ENCODE results near the gene CSMD2. TPM values are rescaled to one million over a fixed set of nuclear protein-coding genes. Genes with fewer than 3 reads are reported as not detected.

Gene CSMD2
- total RNA-seq, 8 experiments from 2014 or later = 0.32 to 50.0 (median 1.2) TPM

DNA sequence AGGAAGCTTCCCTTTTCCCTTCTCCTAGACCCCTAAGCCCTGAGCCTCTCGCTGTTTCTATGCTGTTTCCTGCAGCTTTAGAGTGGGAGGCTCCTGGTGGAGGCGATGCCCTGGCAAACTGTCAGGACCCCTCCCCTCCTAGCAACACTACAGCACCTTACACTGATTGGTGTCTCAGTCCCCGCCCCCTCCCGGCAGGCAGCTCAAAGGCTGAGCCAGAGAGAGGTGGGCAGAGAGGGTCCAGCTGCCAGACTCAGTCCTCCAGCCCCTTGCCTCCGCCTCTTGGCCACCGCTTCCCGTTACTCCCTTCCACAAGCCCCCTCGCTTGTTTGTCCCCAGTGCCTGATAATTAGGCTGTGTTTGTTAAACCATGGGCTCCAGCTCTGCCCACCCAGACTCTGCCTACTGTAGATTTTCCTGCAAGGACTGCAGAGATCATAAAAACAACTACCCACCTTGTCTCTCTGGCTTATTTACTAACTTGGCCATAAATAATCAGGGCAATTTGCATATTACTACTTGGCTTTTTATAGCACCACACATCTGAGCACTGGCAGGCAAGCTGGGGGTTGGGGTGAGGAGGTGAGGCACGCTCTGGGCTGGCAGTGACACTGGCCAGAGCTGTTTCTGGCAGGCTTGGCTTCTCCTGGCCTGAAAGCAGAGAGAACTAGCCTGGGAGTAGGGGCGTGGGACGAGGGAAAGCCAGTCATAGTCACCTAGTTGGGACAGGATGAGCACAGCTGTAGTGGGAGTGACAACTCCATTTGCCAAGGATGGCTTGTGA, 107.5 kb downstream of the CSMD2 start:
- H3K27ac ChIP-seq = no peak overlapping the region
- in situ Hi-C loops (cut with MboI; ENCODE audit: low pct_unique_long_range_greater_than_20kb in 2 of 9, low sequenced_read_pairs in 9 of 9, unreplicated experiment in 9 of 9) = no loop called here
- H3K4me3 ChIP-seq = no peak overlapping the region
- WGBS, 10 experiments = 20 to 100% (median 32%) methylated on average over 1 to 2 of the region's 11 CpGs; no CpG with 5 or more reads in 6 of the 10 experiments
- H3K4me1 ChIP-seq (replicated peaks in 1 of 2) = peaks cover 0 to 3% of the 10 kb centered on the region in 2 donors
- ATAC-seq (replicated peaks in 6 of 8) = peak; percentile 14 to 91 (median 79)

DNA sequence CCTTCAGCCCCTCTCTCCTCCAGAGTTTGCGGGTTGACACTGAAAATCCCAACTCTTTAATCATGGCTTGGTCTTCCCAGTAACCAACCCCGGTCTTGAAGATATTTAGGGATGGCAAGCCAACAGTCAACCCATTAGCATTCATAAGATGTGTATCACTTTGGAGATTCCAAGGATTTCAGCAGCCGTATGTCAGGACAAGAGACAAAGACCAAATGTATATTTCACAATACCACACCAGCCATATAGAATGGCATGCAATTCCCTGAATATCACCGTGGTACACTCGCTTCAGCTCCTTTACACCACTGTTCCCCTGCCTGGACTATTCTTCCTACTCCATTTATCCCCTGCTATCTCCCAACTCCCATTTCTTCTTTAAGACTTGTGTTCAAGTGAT, 109.2 kb downstream of the CSMD2 start:
- ATAC-seq (replicated peaks in 6 of 8) = no peak
- WGBS, 10 experiments = 90 to 100% (median 93%) methylated on average over 2 to 5 of the region's 5 CpGs; no CpG with 5 or more reads in 5 of the 10 experiments
- in situ Hi-C loops (cut with MboI; ENCODE audit: low pct_unique_long_range_greater_than_20kb in 2 of 9, low sequenced_read_pairs in 9 of 9, unreplicated experiment in 9 of 9) = no loop called here

DNA sequence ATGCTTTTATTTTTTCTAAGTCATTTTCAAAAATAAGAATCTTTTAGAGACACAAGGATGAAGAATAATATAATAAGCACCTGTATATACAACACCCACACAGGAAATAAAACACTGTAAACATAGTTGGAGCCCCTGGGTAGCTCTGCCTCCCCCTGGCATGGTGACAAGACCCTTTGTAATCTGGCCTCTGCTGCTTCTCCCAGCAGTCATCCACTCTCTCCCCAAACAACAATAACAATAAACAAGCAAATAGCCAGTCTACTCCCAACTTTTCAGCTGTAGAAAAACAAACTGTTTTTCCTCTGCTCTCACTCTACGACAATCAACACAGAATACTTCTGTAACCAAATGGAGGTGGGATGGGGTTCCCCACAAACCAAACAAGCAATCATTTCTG, 110.1 kb downstream of the CSMD2 start:
- in situ Hi-C loops (cut with MboI; ENCODE audit: low pct_unique_long_range_greater_than_20kb in 2 of 9, low sequenced_read_pairs in 9 of 9, unreplicated experiment in 9 of 9) = no loop called here
- no peak for ATAC-seq (replicated peaks in 6 of 8)
- no peak overlapping the region for H3K27ac ChIP-seq

More for the DNA sequence above, 109.2 kb downstream of the CSMD2 start:
- no peak overlapping the region for H3K27ac ChIP-seq
- H3K4me1 ChIP-seq (replicated peaks in 1 of 2) = peaks cover 0 to 3% of the 10 kb centered on the region in 2 donors
- no peak overlapping the region for H3K4me3 ChIP-seq

DNA sequence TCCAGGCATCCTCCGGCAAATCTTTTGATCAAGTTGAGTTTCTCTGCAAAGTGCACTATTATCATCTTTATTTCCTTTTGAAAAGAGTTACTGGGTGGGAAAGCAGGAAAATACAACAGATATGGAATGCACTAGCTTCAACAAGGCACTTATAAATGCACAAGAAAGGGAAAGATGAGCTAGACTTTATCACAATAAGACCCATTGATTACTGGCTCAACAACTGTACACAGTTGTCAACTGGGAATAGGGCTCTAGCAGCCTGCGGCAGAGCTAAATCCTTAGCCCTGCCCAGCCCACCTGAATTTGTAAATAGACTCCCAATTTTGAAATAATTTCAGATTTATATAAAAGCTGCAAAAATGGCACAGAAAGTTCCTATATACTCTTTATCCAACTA, 111.4 kb downstream of the CSMD2 start:
- H3K4me3 ChIP-seq = no peak overlapping the region
- peaks cover 0 to 3% of the 10 kb centered on the region in 2 donors for H3K4me1 ChIP-seq (replicated peaks in 1 of 2)
- 86 to 100% (median 100%) methylated on average over 1 to 2 of the region's 2 CpGs; no CpG with 5 or more reads in 1 of the 10 experiments for WGBS, 10 experiments
- ATAC-seq (replicated peaks in 6 of 8) = no peak
- H3K27ac ChIP-seq = no peak overlapping the region
- in situ Hi-C loops (cut with MboI; ENCODE audit: low pct_unique_long_range_greater_than_20kb in 2 of 9, low sequenced_read_pairs in 9 of 9, unreplicated experiment in 9 of 9) = no loop called here

More for the DNA sequence above, 110.1 kb downstream of the CSMD2 start:
- WGBS, 10 experiments = 56 to 100% (median 91%) methylated on average over 1 of the region's 1 CpG; no CpG with 5 or more reads in 3 of the 10 experiments
- Histone ChIP-seq H3K4me1 (replicated peaks in 1 of 2) (peaks cover 0 to 3% of the 10 kb centered on the region in 2 donors), H3K4me3 (no peak overlapping the region)

DNA sequence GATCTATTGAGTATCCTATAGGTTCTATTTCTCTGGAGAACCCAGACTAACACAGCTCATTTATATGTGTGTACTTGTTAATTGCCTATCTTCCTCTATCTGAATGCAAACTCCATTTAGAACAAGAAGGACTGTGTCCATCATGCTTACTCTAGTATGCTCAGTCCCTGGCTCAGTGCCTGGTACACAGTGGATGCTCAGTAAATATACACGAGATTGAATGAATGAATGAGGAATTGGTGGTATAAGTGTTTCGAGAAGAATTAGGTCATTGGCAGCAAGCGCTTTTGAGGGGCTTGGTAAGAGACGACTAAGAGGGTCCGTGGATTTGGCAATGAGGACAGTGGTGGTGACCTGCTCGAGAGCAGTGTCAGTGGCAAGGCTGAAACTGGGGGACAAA, 112.5 kb downstream of the CSMD2 start:
- in situ Hi-C loops (cut with MboI; ENCODE audit: low pct_unique_long_range_greater_than_20kb in 2 of 9, low sequenced_read_pairs in 9 of 9, unreplicated experiment in 9 of 9) = no loop called here
- no peak overlapping the region for H3K4me3 ChIP-seq
- WGBS, 10 experiments = 77 to 100% (median 95%) methylated on average over 1 to 6 of the region's 6 CpGs; no CpG with 5 or more reads in 1 of the 10 experiments
- H3K27ac ChIP-seq = no peak overlapping the region
- H3K4me1 ChIP-seq (replicated peaks in 1 of 2) = peaks cover 0 to 3% of the 10 kb centered on the region in 2 donors
- no peak for ATAC-seq (replicated peaks in 6 of 8)

DNA sequence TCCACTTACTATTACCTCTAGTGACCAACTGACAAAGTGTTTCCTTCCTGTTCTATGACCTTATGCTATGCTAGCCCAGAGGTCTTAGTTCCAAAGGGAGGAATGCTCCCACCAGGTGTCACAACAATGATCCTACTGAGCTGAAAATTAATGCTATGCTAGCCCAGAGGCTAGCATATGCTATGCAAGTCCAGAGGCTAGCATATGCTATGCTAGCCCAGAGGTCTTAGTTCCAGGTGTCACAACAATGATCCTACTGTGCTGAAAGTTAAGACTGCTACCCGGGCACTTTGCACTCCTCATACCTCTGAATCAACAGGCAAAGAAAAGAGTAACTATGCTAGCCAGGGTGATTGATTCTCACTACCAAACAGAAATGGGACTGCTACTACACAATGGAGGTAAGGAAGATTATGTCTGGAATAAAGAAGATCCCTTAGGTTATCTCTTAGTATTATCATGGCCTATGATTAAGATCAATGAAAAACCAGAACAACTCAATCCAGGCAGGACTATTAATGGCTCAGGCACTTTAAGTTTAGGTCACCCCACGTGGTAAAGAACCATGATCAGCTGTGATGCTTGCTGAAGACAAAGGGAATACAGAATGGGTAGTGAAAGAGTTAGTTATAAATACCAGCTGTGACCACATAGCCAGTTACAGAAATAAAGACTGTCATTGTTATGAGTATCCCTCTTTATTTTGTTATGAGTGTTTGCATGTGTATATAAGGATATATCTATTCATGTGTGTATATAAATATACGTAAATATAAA, 114.1 kb downstream of the CSMD2 start:
- no peak overlapping the region for H3K27ac ChIP-seq
- H3K4me1 ChIP-seq (replicated peaks in 1 of 2) = no peaks in the 10 kb centered on the region

DNA sequence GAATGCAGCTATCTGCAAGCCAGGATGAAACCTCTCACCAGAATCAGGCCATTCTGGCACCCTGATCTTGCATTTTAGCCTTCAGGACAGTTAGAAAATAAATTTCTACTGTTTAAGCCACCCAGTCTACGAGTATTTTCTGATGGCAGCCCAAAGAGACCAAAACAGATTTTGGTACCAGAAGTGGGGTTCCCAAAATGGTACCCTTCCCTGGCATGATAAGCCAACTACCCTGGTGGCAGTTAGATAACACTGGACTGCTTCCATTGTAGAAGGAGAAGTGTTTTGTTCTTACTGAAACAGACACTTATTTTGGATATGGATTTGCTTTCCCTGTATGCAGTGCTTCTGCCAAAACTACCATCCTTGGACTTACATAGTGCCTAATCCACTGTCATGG, 115.0 kb downstream of the CSMD2 start:
- Histone ChIP-seq H3K4me3 (no peak overlapping the region), H3K4me1 (replicated peaks in 1 of 2) (no peaks in the 10 kb centered on the region), H3K27ac (no peak overlapping the region)
- 25 to 100% (median 64%) methylated on average over 1 of the region's 1 CpG; no CpG with 5 or more reads in 4 of the 10 experiments for WGBS, 10 experiments
- no peak for ATAC-seq (replicated peaks in 6 of 8)
- in situ Hi-C loops (cut with MboI; ENCODE audit: low pct_unique_long_range_greater_than_20kb in 2 of 9, low sequenced_read_pairs in 9 of 9, unreplicated experiment in 9 of 9) = no loop called here

More for the DNA sequence above, 114.1 kb downstream of the CSMD2 start:
- H3K4me3 ChIP-seq = no peak overlapping the region
- WGBS, 10 experiments = 49 to 100% (median 73%) methylated on average over 1 to 3 of the region's 3 CpGs; no CpG with 5 or more reads in 2 of the 10 experiments
- ATAC-seq (replicated peaks in 6 of 8) = peak in 3 of 8 experiments; percentile 55 to 72 (median 66)
- in situ Hi-C loops (cut with MboI; ENCODE audit: low pct_unique_long_range_greater_than_20kb in 2 of 9, low sequenced_read_pairs in 9 of 9, unreplicated experiment in 9 of 9) = no loop called here

DNA sequence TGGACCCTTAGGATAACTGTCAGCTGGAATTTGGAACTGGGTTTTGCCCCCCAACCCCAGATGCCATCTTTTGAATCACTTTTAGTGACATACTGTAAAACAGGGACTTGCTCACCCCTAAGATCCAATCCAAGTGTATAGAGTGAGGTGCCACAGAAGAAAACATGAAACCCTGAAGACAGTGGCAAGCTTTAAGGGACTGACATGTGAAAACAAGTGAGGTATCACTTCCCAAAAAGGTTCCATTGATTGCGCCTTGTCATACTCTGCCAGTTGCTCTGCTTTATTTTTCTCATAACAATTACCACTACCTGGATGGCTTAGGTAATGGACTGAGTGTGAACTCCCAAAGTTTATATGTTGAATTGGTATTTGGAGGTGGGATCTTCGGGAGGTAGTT, 115.6 kb downstream of the CSMD2 start:
- H3K27ac ChIP-seq = no peak overlapping the region
- in situ Hi-C loops (cut with MboI; ENCODE audit: low pct_unique_long_range_greater_than_20kb in 2 of 9, low sequenced_read_pairs in 9 of 9, unreplicated experiment in 9 of 9) = no loop called here
- no peaks in the 10 kb centered on the region for H3K4me1 ChIP-seq (replicated peaks in 1 of 2)
- no peak overlapping the region for H3K4me3 ChIP-seq
- 0 to 100% (median 50%) methylated on average over 1 to 2 of the region's 2 CpGs; no CpG with 5 or more reads in 2 of the 10 experiments for WGBS, 10 experiments
- ATAC-seq (replicated peaks in 6 of 8) = no peak

DNA sequence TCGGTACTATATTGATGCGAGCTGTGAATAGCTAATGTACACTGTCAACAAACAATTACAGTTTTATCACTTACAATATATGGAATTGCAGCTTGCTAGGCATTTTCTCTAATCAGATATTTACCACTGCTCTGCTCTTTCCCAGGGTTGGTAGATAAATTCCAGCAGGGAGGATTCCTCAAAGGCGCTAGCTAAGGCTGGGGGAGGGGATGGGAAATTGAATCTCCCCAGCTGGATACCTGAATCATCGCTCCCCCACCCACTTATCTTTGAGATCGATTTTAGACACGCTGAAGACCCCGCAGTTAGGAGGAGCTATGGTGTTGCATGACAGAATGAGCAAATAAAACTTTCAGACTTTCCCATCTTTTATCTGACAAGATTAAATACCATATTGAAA, 127.2 kb downstream of the CSMD2 start:
- Histone ChIP-seq H3K4me1 (replicated peaks in 1 of 2) (no peaks in the 10 kb centered on the region), H3K27ac (no peak overlapping the region), H3K4me3 (no peak overlapping the region)
- 20 to 65% (median 53%) methylated on average over 1 to 7 of the region's 7 CpGs; no CpG with 5 or more reads in 1 of the 10 experiments for WGBS, 10 experiments
- in situ Hi-C loops (cut with MboI; ENCODE audit: low pct_unique_long_range_greater_than_20kb in 2 of 9, low sequenced_read_pairs in 9 of 9, unreplicated experiment in 9 of 9) = no loop called here
- ATAC-seq (replicated peaks in 6 of 8) = peak in 2 of 8 experiments; percentile 16 to 45

DNA sequence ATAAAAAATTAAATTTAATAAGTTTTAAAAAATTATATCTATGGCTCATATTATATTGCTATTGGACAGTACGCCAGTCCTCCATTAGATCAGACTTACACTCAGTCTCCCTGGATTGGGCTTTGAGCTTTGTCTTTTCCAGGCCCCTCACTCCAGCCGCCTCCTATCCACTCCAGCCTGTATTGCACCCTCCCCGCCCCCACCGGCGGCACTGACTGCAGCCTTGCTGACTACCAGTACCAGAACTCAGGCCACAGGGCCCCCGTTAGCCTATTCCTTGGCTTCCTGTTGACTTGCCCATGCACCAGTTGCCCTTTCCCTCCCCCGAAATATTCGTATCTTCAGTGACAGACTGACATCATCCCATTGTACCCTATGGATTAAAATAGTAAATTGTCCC, 127.9 kb downstream of the CSMD2 start:
- ATAC-seq (replicated peaks in 6 of 8) = no peak
- in situ Hi-C loops (cut with MboI; ENCODE audit: low pct_unique_long_range_greater_than_20kb in 2 of 9, low sequenced_read_pairs in 9 of 9, unreplicated experiment in 9 of 9) = no loop called here
- Histone ChIP-seq H3K27ac (no peak overlapping the region), H3K4me1 (replicated peaks in 1 of 2) (no peaks in the 10 kb centered on the region), H3K4me3 (no peak overlapping the region)
- 58 to 100% (median 90%) methylated on average over 1 to 8 of the region's 8 CpGs; no CpG with 5 or more reads in 3 of the 10 experiments for WGBS, 10 experiments

DNA sequence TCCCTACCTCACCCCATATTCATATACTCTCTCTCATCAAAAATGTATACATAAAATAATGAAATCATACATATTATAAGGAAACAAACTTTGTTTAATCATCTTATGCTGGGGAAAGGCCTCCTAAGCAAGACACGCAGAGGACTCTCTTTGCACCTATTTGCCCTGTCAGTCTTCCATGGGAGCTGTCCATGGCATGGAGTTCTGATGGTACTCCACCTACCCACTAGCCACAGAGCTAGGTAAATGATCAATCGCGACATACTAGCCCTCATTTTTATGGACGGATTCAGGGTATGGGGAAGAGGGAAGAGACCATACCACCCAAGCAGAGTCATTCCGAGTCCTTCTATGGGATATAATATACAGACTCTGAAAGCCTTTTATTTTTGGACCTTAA, 131.0 kb downstream of the CSMD2 start:
- in situ Hi-C loops (cut with MboI; ENCODE audit: low pct_unique_long_range_greater_than_20kb in 2 of 9, low sequenced_read_pairs in 9 of 9, unreplicated experiment in 9 of 9) = no loop called here
- 64 to 94% (median 76%) methylated on average over 2 to 5 of the region's 5 CpGs; no CpG with 5 or more reads in 2 of the 10 experiments for WGBS, 10 experiments
- ATAC-seq (replicated peaks in 6 of 8) = no peak
- no peak overlapping the region for H3K27ac ChIP-seq
- no peak overlapping the region for H3K4me3 ChIP-seq
- H3K4me1 ChIP-seq (replicated peaks in 1 of 2) = no peaks in the 10 kb centered on the region

DNA sequence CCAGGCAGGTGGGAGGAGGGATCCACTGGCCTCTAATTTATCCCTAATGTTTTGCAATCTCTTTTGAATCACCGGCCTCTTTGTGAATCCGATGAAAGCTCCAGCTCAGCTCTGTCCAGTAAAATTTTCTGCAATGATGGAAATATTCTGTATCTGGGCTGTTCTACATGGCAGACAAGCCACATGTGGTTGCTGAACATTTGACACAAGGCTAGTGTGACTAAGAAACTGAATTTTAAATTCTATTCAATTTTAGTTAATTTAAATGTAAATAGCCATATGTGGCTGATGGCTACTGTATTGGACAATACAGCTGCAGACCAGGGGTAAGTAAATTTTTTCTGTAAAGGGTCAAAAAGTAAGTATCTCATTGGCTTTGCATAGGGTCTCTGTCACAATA, 135.1 kb downstream of the CSMD2 start:
- in situ Hi-C loops (cut with MboI; ENCODE audit: low pct_unique_long_range_greater_than_20kb in 2 of 9, low sequenced_read_pairs in 9 of 9, unreplicated experiment in 9 of 9) = no loop called here
- peak in 3 of 8 experiments; percentile 46 to 71 (median 70) for ATAC-seq (replicated peaks in 6 of 8)
- Histone ChIP-seq H3K4me1 (replicated peaks in 1 of 2) (no peaks in the 10 kb centered on the region), H3K4me3 (no peak overlapping the region), H3K27ac (no peak overlapping the region)
- WGBS, 10 experiments = 73 to 100% (median 94%) methylated on average over 2 of the region's 2 CpGs; no CpG with 5 or more reads in 4 of the 10 experiments

DNA sequence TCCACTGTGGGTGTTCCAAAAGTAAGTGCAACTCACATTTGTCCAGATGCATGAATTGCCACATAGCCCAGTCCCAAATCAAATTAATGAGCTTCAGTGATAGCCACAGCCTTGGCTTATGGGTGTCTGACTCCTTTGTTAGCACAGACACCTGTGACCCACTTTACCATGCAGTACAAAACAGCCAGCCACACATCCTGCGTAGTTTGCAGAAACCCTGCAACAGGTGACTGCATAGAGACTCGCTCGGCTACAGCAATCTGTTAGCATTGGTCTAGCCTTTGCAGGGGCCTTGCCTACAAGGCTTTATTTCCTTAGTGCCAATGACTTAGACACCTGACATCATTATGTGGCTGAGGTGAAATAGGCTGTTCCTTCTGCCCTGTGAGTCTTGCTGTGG, 135.5 kb downstream of the CSMD2 start:
- in situ Hi-C loops (cut with MboI; ENCODE audit: low pct_unique_long_range_greater_than_20kb in 2 of 9, low sequenced_read_pairs in 9 of 9, unreplicated experiment in 9 of 9) = no loop called here
- WGBS, 10 experiments = 88 to 100% (median 96%) methylated on average over 1 to 3 of the region's 3 CpGs; no CpG with 5 or more reads in 5 of the 10 experiments
- Histone ChIP-seq H3K4me3 (no peak overlapping the region), H3K27ac (no peak overlapping the region), H3K4me1 (replicated peaks in 1 of 2) (no peaks in the 10 kb centered on the region)
- ATAC-seq (replicated peaks in 6 of 8) = no peak

All from motor neuron (in vitro differentiated cells).